Middle frontal gyrus (tissue), 1 donor: Measurements from ENCODE around the gene WDR47.
"Not testable (repeated sequence)": the region's sequence is repeated elsewhere in the genome, so short reads cannot be mapped to it uniquely, and the experiment has no call there.

Experiments used
- DNase-seq: peaks from one replicate; pipeline ENCODE4 v3.0.0-alpha.2; 2015; ENCODE audit warnings: low spot score; ENCODE audit errors: extremely low spot score

The WDR47 gene

GRCh38 chr1:108962681-108963051 lies 79.2 kb downstream of the WDR47 start:
- no peak for DNase-seq

- no peak for DNase-seq
Observed at GRCh38 chr1:108961752-108962486, 80.0 kb downstream of the WDR47 start.

GRCh38 chr1:108961198-108961597 lies 80.7 kb downstream of the WDR47 start:
- DNase-seq = no peak

- DNase-seq = no peak
Observed at GRCh38 chr1:108960719-108961118, 81.2 kb downstream of the WDR47 start.

GRCh38 chr1:108957888-108958287 lies 84.0 kb downstream of the WDR47 start:
- DNase-seq = no peak

- no peak for DNase-seq
Observed at GRCh38 chr1:108955881-108956280, 86.0 kb downstream of the WDR47 start.

GRCh38 chr1:108955111-108955510 lies 86.8 kb downstream of the WDR47 start:
- DNase-seq = no peak

- DNase-seq = no peak
Observed at GRCh38 chr1:108953452-108953851, 88.5 kb downstream of the WDR47 start.

- DNase-seq = no peak
Observed at GRCh38 chr1:108951242-108951641, 90.7 kb downstream of the WDR47 start.

- no peak for DNase-seq
Observed at GRCh38 chr1:108949044-108949443, 92.9 kb downstream of the WDR47 start.

GRCh38 chr1:108947871-108948525 lies 93.9 kb downstream of the WDR47 start:
- no peak for DNase-seq

- no peak for DNase-seq
Observed at GRCh38 chr1:108936170-108936569, 105.7 kb downstream of the WDR47 start.

GRCh38 chr1:108933944-108934343 lies 108.0 kb downstream of the WDR47 start:
- no peak for DNase-seq

GRCh38 chr1:108927565-108927964 lies 114.3 kb downstream of the WDR47 start:
- not testable (repeated sequence) for DNase-seq

- DNase-seq = no peak
Observed at GRCh38 chr1:108925920-108926319, 116.0 kb downstream of the WDR47 start.
